GM21526 (cell line): ENCODE results near the gene SLC25A21.
"Not testable (repeated sequence)": the region's sequence is repeated elsewhere in the genome, so short reads cannot be mapped to it uniquely, and the experiment has no call there.

Experiments
- ATAC-seq: cut with Tn5 transposase; IDR thresholded peaks from one replicate; pipeline ENCODE4 v1.9.1; 2021; ENCODE audit warnings: moderate library complexity; ENCODE audit not compliant: unreplicated experiment, low FRiP score

The SLC25A21 gene

DNA sequence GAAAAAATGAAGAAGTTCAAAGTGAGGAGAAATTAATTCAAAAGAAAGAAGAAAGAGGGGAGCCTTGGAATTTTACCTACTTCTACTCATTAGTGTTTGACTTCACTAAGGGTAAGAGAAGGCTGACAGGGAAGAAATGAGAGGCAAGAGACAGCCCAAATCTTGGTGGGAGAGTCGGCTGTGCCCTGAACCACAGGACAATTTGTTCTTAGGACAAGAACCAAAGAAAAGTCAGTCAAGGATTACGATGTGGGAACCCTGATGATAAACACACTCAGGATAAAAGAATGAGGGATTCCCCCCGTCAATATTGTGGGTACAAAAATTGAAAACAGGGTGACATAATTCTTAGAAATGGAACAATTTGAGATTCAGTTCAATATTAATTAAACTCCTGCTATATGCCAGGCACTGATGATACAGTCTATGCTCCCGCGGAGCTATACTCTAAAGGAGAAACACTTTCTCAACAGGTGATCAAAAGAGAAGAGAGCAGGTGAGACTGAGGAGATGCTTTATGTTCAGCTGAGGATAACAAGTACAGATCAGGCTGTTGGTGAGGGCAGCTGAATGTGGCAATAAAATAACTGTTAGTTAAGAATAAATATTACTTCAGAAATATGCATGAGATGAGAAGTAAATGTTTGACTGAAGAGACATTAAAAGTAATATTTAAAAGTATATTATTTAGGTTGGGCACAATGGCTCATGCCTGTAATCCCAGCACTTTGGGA lies 175.4 kb downstream of the SLC25A21 start:
- no peak for ATAC-seq

DNA sequence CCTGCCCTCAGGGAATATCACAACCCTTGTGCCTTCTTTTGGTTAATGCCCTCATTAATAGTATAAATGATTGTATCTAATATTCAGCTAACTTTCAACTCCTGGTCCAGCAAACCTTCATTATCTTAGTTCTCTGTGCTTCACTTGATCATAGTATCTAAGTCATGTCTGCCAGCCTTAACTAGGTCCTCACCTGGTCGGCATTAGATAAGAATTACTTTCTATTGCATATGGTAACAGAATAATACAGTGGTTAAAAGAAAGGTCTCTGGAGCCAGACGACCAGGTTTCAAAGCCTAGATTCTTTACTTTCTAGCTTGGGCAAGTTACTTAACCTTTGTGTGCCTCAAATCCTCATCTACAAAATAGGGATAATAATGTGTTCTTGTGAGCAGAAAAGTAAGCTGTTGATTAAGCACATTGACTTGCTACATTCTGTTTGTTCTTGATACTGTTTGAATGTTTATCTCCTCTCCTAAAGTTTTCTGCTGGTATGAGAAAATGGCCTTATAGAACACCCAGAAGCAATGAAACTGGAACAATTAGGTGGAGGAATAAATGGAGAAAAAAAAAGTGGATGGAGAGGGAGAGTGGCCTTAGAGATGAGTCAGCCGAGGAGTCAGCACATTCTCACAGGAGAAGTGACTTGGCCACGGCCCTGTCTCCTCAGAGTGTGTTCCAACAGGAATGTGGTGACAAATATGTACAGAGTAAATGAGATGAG lies 176.1 kb downstream of the SLC25A21 start:
- no peak for ATAC-seq

DNA sequence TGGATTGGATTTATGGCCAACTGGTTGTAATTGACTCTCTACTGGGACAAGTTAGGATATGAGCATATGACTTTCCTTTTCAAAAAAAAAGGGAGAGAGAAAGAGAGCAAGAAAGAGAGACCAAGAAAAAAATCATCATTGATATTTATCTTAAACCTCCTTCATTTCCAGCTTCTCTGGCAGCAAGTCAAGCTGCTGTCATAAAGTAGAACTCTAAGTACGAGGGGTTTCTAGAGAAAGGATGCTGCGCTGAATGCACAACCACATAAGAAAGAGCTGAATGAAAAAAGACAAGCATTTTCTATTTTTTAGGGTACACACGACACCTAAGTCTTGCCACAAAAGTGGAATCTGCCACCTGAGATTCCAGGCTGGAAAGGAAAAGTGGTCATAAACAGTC lies 182.6 kb downstream of the SLC25A21 start:
- ATAC-seq: no peak

DNA sequence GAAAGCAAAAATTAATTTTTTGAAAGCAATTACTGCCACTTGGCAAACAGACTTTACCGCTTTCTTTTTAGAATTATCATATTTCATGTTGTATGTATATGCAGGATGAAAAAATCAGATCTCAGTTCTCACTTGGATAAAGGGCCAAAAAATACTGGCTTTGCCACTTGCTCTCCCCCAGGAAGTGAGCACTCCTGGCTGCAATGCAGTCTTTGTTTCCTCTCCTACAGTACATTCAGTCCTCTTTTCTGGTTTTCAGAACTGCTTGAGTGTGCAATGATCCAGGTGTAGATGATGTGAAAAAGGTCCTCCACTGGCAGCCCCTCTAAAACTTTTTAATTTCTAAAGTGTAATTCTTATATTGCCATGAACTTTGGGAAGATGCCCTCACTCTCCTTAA lies 183.4 kb downstream of the SLC25A21 start:
- no peak for ATAC-seq

DNA sequence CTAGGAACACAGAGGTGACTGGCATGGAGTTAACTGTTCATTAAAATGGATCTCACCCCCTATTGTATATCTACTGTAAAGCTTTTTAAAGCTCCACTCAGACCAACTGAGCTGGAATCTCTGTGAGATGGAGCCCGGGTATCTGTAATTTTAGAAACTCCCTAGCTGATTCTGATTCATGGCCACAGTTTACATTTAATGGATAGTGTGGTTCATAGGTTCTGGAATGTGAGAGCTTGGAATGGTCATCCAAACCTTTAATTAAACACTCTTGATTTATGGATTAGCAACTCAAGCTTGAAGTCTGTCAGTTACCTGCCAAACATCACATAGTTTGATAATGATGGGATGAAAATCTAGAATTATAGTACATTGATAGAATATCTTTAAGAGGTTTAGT lies 183.8 kb downstream of the SLC25A21 start:
- ATAC-seq: no peak

DNA sequence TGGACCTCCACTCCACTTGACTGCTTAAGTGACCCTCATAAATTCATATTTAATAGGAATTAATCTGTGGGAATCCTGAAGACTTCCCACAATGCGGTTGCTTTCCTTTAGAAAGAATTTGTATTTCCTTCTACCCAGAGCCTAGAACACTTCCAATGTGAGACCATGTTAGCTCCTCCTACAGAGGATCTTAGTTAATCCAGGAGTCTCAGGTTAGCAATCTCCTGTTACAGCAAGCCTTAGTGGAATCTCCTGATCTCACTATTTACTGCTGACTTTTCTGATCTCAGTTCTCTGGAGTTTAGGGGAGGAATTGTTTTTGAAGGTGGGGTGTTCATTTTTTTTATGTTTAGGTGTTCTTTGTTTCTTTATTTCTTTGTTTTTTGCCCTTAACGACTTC lies 186.0 kb downstream of the SLC25A21 start:
- ATAC-seq: no peak

DNA sequence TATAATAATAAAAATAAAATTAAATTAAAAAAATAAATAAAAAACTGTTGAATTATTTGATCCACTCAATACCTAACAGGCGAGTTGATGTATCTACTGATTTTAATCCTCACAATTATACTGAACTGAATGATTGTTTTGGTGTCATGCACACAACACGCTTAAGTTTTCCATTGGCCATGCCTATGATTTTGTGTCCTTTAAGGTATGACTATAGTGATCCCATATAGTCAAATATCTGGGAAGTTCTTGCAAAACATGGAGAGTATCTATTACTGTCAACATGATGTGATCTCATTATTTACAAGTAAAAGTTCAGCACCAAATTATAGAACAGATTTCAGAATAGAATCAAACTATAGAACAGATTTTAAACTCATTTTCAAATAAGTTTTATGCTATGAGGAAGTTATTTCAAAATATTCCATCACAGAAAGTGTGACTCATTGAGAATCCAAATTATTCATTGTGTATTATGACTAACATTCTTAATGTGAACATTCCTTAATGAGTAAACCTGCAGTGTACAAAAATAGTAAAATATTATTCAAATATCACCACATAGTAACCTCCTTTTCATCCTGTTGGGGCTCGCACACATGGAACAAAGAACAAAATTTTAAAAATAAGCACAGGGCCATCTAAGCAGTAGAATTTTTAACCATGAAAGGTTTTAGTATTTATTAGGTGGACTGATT lies 190.4 kb downstream of the SLC25A21 start:
- ATAC-seq: no peak

DNA sequence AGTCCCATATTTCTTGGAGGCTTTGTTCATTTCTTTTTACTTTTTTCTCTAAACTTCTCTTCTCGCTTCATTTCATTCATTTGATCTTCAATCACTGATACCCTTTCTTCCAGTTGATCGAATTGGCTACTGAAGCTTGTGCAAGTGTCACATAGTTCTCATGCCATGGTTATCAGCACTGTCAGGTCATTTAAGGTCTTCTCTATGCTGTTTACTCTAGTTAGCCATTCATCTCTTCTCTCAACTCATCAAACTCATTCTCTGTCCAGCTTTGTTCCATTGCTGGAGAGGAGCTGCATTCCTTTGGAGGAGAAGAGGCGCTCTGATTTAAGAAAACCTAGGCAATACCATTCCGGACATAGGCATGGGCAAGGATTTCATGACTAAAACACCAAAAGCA lies 192.0 kb downstream of the SLC25A21 start:
- ATAC-seq: not testable (repeated sequence)

DNA sequence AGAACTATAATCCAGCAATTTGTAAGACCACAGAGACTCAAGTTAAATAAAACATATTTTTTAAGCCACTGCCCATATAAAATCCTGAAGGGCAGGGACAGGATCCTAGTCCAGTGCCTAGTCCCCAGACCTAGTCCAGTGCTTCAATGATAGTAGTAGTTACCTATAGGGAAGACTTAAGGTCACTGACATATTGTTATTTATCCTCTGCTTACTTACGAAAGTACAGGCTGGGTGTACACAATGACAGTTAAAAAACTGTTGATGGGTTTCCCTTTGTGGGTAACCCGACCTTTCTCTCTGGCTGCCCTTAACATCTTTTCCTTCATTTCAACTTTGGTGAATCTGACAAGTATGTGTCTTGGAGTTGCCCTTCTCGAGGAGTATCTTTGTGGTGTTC lies 192.5 kb downstream of the SLC25A21 start:
- ATAC-seq: no peak

DNA sequence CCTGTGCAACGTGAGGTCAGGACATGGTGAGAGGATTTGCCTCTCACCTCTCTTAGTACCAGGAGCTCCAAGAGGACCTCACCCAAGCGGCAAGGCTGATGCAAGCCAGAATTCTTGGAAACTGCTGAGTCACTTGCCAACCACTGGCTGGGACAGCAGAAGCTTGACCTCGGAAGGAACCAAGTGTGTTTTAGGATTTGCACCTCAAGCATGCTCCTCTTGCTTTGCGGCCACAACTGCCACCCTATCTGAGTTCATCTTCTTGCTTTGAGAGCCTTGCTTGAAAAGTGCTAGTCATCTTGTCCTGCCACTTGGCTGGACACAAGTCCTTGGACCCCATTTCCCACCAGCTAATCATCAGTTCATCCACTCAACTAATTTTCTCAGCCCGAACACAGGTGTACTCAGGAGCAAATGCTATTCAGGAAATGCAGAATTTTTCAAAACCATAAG lies 195.8 kb downstream of the SLC25A21 start:
- no peak for ATAC-seq

DNA sequence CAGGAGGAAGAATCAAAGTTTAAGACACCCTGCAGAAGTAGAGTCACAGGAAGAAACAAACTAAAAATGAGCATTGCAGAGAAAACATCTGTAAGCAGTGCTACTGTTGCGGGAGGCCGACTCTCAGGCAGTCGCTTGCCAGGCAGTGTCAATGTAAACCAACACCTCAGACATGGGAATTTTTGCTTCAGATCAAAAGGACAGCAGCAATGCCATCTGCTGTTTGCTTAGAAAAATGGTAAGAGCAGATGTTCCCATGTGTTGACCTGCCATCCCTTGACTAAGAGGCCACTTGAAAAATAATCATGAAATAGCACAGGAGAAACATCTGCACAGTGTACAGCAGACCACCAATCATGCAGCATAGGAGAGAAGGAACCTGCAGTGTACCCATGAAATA lies 196.6 kb downstream of the SLC25A21 start:
- ATAC-seq: no peak

DNA sequence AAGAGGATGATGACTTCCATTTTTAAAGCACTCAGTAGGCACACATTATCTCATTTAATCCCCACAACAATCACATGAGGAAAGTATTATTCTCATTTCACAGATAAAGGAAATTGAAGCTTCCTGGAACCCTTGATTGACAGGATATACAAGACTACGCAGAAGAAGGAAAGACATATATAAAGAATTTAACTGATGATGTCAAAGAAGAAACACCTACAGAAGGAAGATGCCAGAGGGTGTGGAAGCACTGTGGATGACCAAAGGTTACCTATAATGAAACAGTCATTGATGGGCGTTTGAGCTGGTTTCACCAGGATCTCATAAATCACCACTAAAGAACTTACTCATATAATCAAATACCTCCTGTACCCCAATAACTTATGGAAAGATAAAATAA lies 197.4 kb downstream of the SLC25A21 start:
- no peak for ATAC-seq

DNA sequence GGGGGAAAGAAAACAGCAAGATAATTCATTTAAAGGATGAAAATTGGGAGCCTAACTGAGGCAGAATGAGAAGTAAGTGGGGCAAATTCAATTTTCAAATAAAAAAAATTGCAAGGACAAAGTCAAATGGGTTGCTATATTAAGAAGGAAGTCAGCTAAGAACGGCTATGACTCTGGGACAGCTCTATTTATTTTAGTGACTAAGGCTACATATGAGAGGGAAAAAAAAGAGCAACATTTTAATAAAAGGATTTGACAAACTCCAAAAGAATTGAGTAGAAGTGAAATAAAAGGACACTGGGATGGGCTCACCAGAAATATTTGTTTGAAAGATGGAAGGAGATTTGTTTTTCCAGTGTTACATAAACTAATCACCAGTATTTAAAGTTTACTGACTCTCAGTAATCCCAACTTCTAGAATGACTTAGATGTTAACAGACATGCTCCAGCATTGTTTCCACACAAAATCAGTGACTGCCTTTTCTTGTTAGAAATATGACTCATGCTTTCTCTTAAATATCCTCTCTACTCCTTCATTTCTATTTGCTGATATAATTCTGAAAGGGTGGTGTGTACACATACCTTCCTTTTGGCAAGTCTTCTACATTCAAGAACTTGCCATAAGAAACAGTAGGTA lies 198.5 kb downstream of the SLC25A21 start:
- no peak for ATAC-seq

DNA sequence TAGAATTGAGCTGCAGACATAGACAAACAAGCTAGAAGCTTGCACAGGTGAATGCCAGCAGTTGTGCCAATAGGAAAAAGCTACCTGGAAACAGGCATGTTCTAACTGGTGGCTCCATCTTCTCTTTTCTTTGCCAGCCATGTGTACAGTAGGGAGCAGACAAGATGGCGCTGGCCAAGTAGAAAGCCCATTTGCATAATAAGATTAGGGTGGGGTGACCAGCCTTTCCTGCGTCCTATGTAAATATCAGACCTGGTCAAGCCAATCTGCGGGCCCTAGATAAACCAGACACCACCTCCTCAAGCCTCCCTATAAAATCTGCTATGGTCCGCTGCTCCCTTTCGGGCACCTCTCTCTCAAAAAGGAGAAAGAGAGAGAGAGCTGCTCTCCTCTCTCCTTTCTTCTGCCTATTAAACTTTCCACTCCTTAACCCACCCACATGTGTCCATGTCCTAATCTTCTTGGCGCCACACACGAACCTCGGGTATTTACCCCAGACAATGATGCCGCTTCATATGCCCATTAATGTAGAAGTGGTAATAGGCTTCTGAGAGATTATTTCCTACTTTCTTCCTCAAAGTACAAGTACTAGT lies 201.0 kb downstream of the SLC25A21 start:
- no peak for ATAC-seq

DNA sequence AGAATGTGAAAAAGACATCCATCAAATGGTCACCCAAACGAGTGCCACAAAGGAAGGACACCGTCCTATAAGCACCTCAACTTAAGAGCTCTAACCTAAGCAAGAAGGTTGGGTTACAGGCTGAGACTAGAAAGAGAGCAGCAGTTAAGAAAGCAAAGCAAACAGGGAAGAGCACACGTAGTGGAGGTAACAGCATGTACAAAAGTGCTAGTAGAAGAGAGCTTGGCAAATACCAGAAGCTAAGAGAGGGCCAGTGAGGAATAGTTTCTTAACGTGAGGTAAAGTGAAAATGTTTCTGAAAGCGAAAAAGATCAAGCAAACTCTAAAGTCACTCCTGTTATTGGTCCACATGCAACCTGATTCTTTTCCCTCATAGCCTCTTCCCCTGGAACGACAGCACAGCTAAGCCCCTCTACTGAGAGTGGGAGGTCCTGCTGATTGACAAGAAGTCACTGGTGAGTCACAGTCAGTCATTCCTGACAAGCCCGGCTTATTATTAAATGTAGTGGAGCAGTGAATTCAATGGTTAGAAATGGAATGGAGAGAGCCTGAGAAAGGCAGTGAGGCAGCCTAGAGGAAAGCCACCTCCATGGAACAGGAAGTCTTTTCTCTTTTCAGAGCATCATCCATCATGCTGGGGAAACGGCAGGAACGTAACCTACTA lies 204.4 kb downstream of the SLC25A21 start:
- ATAC-seq: no peak

DNA sequence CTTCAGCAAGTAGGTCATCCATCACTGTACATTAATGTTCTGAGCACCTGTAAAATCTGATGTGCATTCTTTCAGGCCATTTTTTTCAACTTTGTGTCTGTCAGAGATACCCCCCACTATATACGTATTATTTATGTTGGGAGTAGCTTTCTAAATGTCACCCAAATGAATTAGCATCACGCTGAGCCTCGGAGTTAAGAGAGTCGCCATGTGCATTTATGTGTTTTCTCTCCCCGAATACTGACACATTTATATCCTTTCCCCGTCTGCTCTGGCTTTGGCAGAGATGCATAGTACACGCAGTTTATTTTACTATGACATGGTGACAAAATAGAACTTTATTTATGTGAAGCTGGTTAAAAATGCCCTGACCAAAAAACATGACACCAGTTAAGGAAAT lies 216.4 kb downstream of the SLC25A21 start:
- no peak for ATAC-seq

DNA sequence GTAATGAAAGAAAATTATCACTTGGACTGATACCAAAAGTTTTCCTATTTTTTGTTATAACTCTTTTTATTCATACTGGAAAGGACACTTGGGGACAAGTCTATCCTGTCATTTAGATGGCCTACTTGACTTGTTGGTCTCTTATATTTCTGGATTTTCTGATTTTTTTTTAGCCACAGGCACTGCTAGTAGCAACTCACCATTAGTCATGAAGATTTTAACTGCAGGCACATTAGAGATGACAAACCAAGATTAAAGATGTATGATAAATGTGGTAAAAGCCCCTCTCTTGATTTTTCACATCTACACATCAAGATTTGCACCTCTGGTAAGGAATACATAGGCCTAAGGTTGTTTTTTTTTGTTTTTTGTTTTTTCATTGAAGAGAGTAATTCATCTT lies 217.0 kb downstream of the SLC25A21 start:
- no peak for ATAC-seq

DNA sequence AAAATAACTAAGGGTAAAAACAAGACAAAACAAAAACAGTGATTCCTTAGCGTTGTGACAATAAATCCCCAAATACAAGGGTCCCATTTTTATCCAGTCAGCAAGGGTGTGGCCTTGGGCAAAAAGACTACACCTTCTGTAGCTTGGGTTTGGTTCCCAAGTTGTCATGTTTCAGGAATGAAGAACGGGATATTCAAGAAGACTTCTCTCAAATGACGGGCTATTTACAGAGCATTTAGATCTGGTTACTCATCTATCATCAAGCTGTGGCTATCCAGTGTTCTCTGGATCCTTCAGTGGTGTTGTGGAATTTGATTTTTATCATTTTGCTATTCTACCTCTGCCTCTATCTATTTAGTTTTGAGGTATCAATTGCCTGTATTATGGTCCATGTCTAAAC lies 219.7 kb downstream of the SLC25A21 start:
- no peak for ATAC-seq

DNA sequence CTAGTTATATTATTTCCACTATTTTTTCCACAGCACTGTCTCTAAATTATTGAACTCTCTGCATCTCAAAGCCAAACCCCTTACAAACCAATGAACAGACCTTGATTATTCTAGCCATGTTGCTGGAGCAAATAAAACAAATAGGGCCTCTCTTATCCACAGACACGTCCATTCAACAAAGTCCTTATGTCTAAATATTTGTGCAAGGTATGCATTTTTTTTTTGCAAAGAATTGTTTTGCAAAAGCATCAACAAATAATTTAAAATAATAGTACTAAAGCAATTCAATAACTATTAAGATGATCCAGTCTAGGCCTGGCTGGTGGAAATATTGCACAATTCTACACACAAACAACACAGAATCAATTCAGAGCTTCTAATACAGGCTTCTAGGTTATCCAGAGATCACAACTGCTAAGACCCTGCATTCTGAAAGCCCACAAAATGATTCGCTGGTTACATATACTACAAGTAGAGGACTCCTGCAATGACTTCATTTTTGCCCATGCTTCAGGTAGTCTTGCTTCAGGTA lies 221.0 kb downstream of the SLC25A21 start:
- no peak for ATAC-seq

DNA sequence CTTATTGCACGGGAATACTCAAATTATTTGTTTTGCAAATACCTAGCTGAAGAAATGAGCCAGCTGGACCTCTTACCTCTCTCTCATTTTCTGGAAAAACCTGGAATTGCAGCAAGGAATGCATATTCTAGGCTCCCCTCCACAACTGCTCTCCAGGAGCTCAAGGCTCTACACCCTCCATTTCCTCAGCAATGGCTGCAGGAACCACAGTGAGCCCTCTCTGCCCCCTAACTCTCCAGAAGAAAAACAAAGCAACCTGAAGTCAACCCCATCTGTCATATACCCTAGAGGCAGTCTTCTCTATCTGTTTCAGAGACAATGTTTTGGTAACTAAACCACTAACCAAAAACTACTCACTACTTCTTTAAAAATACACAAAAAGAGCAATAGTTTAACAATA lies 221.6 kb downstream of the SLC25A21 start:
- ATAC-seq: no peak
